D721Med (cell line): Measurements from ENCODE around the gene PTPRG.

Experiments used
- DNase-seq: peaks from one replicate; pipeline ENCODE4 v3.0.0; 2011; ENCODE audit warnings: low spot score; ENCODE audit not compliant: insufficient read length
- FAIRE-seq: peaks from 2 replicates; lab custom pipeline; 2011; peaks lifted over from hg19 to GRCh38; lab: Jason Lieb, UNC
- CTCF ChIP-seq: IDR thresholded peaks from 2 replicates; pipeline ENCODE4 v1.5.1; 2012; ENCODE audit warnings: mild to moderate bottlenecking, control low read depth; ENCODE audit not compliant: insufficient read depth; ENCODE audit errors: missing control alignments

The PTPRG gene

GRCh38 chr3:61648481-61648880 is 87.1 kb downstream of the PTPRG start:
- TF ChIP-seq CTCF = no peak
- DNase-seq = no peak
- no peak for FAIRE-seq

- no peak for DNase-seq
- peak; percentile 78 for FAIRE-seq
These were observed 88.2 kb downstream of the PTPRG start for GRCh38 chr3:61649381-61650170.

GRCh38 chr3:61650276-61650675 is 88.9 kb downstream of the PTPRG start:
- no peak for FAIRE-seq

More at GRCh38 chr3:61649381-61650170, 88.2 kb downstream of the PTPRG start:
- no peak for TF ChIP-seq CTCF

GRCh38 chr3:61650719-61651410 is 89.5 kb downstream of the PTPRG start:
- no peak for TF ChIP-seq CTCF
- no peak for DNase-seq
- FAIRE-seq = peak; percentile 38

More at GRCh38 chr3:61650276-61650675, 88.9 kb downstream of the PTPRG start:
- no peak for TF ChIP-seq CTCF
- DNase-seq = no peak

GRCh38 chr3:61657689-61658088 is 96.3 kb downstream of the PTPRG start:
- FAIRE-seq = no peak
- no peak for DNase-seq
- TF ChIP-seq CTCF = no peak

- TF ChIP-seq CTCF = no peak
- DNase-seq (no peak), FAIRE-seq (no peak)
These were observed 101.5 kb downstream of the PTPRG start for GRCh38 chr3:61662861-61663260.
